GM21576 (cell line): ENCODE data around the gene LAPTM4A.
A peak's percentile ranks its signal among the peaks of the same experiment; 100 is the strongest.
"Not testable (repeated sequence)": the region's sequence is repeated elsewhere in the genome, so short reads cannot be mapped to it uniquely, and the experiment has no call there.

ENCODE experiments used
- ATAC-seq: cut with Tn5 transposase; IDR thresholded peaks from one replicate; pipeline ENCODE4 v1.9.1; 2021; ENCODE audit warnings: mild to moderate bottlenecking, moderate library complexity; ENCODE audit not compliant: unreplicated experiment

The LAPTM4A gene

GRCh38 chr2:20051532-20052228 is at the start of gene LAPTM4A:
TSS of gene LAPTM4A (minus strand) at chr2:20051628. CDS start at chr2:20051520, 108 bp downstream.
- ATAC-seq, result peak; percentile 94

- no peak for ATAC-seq
These were observed 49.3 kb upstream of the LAPTM4A start for GRCh38 chr2:20100711-20101110.

GRCh38 chr2:20099780-20100179 is 48.4 kb upstream of the LAPTM4A start:
- no peak for ATAC-seq

GRCh38 chr2:20097889-20098714 is 46.7 kb upstream of the LAPTM4A start:
- ATAC-seq, result peak; percentile 90

GRCh38 chr2:20095469-20095868 is 44.0 kb upstream of the LAPTM4A start:
- ATAC-seq, result no peak

GRCh38 chr2:20094955-20095354 is 43.5 kb upstream of the LAPTM4A start:
- ATAC-seq, result no peak

GRCh38 chr2:20094142-20094755 is 42.8 kb upstream of the LAPTM4A start:
- ATAC-seq, result no peak

- ATAC-seq, result no peak
These were observed 42.1 kb upstream of the LAPTM4A start for GRCh38 chr2:20093263-20094141.

- ATAC-seq, result no peak
These were observed 41.4 kb upstream of the LAPTM4A start for GRCh38 chr2:20092901-20093235.

GRCh38 chr2:20092226-20092900 is 40.9 kb upstream of the LAPTM4A start:
- ATAC-seq, result no peak

- no peak for ATAC-seq
These were observed 40.0 kb upstream of the LAPTM4A start for GRCh38 chr2:20091305-20091991.

GRCh38 chr2:20089715-20090464 is 38.5 kb upstream of the LAPTM4A start:
- ATAC-seq, result no peak

- ATAC-seq, result not testable (repeated sequence)
These were observed 34.5 kb upstream of the LAPTM4A start for GRCh38 chr2:20085909-20086308.

- ATAC-seq, result not testable (repeated sequence)
These were observed 31.4 kb upstream of the LAPTM4A start for GRCh38 chr2:20082812-20083211.

GRCh38 chr2:20081841-20082240 is 30.4 kb upstream of the LAPTM4A start:
- ATAC-seq, result no peak

- ATAC-seq, result no peak
These were observed 29.5 kb upstream of the LAPTM4A start for GRCh38 chr2:20080839-20081415.

- ATAC-seq, result no peak
These were observed 29.0 kb upstream of the LAPTM4A start for GRCh38 chr2:20080428-20080827.

- no peak for ATAC-seq
These were observed 28.2 kb upstream of the LAPTM4A start for GRCh38 chr2:20079546-20080115.
